ENCODE measurements around the gene C10orf67.
"Not testable (repeated sequence)": the region's sequence is repeated elsewhere in the genome, so short reads cannot be mapped to it uniquely, and the experiment has no call there.

Gene C10orf67

GRCh38 chr10:23280419-23281043 lies 64.1 kb downstream of the C10orf67 start:
- DNase-seq (ENCODE audit: low read depth in 1 of 2, low spot score in 1 of 2), result no peak

- DNase-seq (ENCODE audit: low read depth in 1 of 2, low spot score in 1 of 2), result no peak
These were observed 69.2 kb downstream of the C10orf67 start for GRCh38 chr10:23275355-23275754.

- not testable (repeated sequence) for DNase-seq (ENCODE audit: low read depth in 1 of 2, low spot score in 1 of 2)
These were observed 70.4 kb downstream of the C10orf67 start for GRCh38 chr10:23274179-23274578.

- no peak for DNase-seq (ENCODE audit: low read depth in 1 of 2, low spot score in 1 of 2)
These were observed 74.1 kb downstream of the C10orf67 start for GRCh38 chr10:23270531-23270930.

GRCh38 chr10:23263441-23264164 lies 81.0 kb downstream of the C10orf67 start:
- no peak for DNase-seq (ENCODE audit: low read depth in 1 of 2, low spot score in 1 of 2)

GRCh38 chr10:23262928-23263327 lies 81.7 kb downstream of the C10orf67 start:
- no peak for DNase-seq (ENCODE audit: low read depth in 1 of 2, low spot score in 1 of 2)

- DNase-seq (ENCODE audit: low read depth in 1 of 2, low spot score in 1 of 2), result no peak
These were observed 86.1 kb downstream of the C10orf67 start for GRCh38 chr10:23258516-23258915.

GRCh38 chr10:23253780-23254179 lies 90.8 kb downstream of the C10orf67 start:
- no peak for DNase-seq (ENCODE audit: low read depth in 1 of 2, low spot score in 1 of 2)

- not testable (repeated sequence) for DNase-seq (ENCODE audit: low read depth in 1 of 2, low spot score in 1 of 2)
These were observed 91.7 kb downstream of the C10orf67 start for GRCh38 chr10:23252859-23253258.

GRCh38 chr10:23241779-23242178 lies 102.8 kb downstream of the C10orf67 start:
- DNase-seq (ENCODE audit: low read depth in 1 of 2, low spot score in 1 of 2), result not testable (repeated sequence)

- no peak for DNase-seq (ENCODE audit: low read depth in 1 of 2, low spot score in 1 of 2)
These were observed 106.6 kb downstream of the C10orf67 start for GRCh38 chr10:23238015-23238414.

GRCh38 chr10:23230582-23230981 lies 114.0 kb downstream of the C10orf67 start:
- DNase-seq (ENCODE audit: low read depth in 1 of 2, low spot score in 1 of 2), result no peak

- DNase-seq (ENCODE audit: low read depth in 1 of 2, low spot score in 1 of 2), result no peak
These were observed 127.1 kb downstream of the C10orf67 start for GRCh38 chr10:23217471-23217870.

- no peak for DNase-seq (ENCODE audit: low read depth in 1 of 2, low spot score in 1 of 2)
These were observed 138.5 kb downstream of the C10orf67 start for GRCh38 chr10:23205972-23206642.

- DNase-seq (ENCODE audit: low read depth in 1 of 2, low spot score in 1 of 2), result no peak
These were observed 139.8 kb downstream of the C10orf67 start for GRCh38 chr10:23204773-23205172.

GRCh38 chr10:23203369-23204325 lies 140.9 kb downstream of the C10orf67 start:
- DNase-seq (ENCODE audit: low read depth in 1 of 2, low spot score in 1 of 2), result no peak

GRCh38 chr10:23202779-23203178 lies 141.8 kb downstream of the C10orf67 start:
- no peak for DNase-seq (ENCODE audit: low read depth in 1 of 2, low spot score in 1 of 2)

GRCh38 chr10:23201837-23202236 lies 142.8 kb downstream of the C10orf67 start:
- DNase-seq (ENCODE audit: low read depth in 1 of 2, low spot score in 1 of 2), result no peak

- no peak for DNase-seq (ENCODE audit: low read depth in 1 of 2, low spot score in 1 of 2)
These were observed 143.5 kb downstream of the C10orf67 start for GRCh38 chr10:23200997-23201652.

- DNase-seq (ENCODE audit: low read depth in 1 of 2, low spot score in 1 of 2), result no peak
These were observed 144.0 kb downstream of the C10orf67 start for GRCh38 chr10:23200586-23200985.
